Natural killer cell (primary cell): Measurements from ENCODE around the gene IP6K2. TPM values are rescaled to one million over a fixed set of nuclear protein-coding genes. Genes with fewer than 3 reads are reported as not detected.
A peak's percentile ranks its signal among the peaks of the same experiment; 100 is the strongest.

ENCODE experiments used
- ATAC-seq, 3 donors: fragments of 150-1000 bp in 2 of 3; fragments of 200-7000 bp in 1 of 3; cut with Tn5 transposase; 1 replicate in 1 of 3; 2 replicates in 2 of 3; pipeline ENCODE4 v1.10.0; 2021; ENCODE audit warnings: mild to moderate bottlenecking in 2 of 3, moderate library complexity in 2 of 3
- DNase-seq, 2 donors: peaks; one replicate each; pipeline versions ENCODE4 v3.0.0 to v3.0.0-alpha.2; 2013 to 2021; ENCODE audit warnings: mixed read lengths in 1 of 2
- H3K27ac ChIP-seq: one replicate; pipeline ENCODE4 v1.5.1; 2013; ENCODE audit warnings: mild to moderate bottlenecking, low read length
- H3K27me3 ChIP-seq: one replicate; pipeline ENCODE4 v1.6.1; 2013; ENCODE audit warnings: low read length; ENCODE audit not compliant: control insufficient read depth, insufficient read depth
- H3K36me3 ChIP-seq: one replicate; pipeline ENCODE4 v1.6.1; 2013; ENCODE audit warnings: low read length; ENCODE audit not compliant: control insufficient read depth, insufficient read depth
- H3K4me1 ChIP-seq: one replicate; pipeline ENCODE4 v1.6.1; 2013; ENCODE audit warnings: low read length; ENCODE audit not compliant: control insufficient read depth, insufficient read depth
- H3K4me3 ChIP-seq: one replicate; pipeline ENCODE4 v1.5.1; 2013; ENCODE audit warnings: low read length
- H3K9me3 ChIP-seq: one replicate; pipeline ENCODE4 v1.6.1; 2013; ENCODE audit warnings: low read length; ENCODE audit not compliant: control insufficient read depth, insufficient read depth
- H3K27ac Mint-ChIP-seq, 2 donors: one replicate each; pipeline ENCODE4 v1.8.0; 2022; ENCODE audit warnings: mild to moderate bottlenecking in 2 of 2, mixed read lengths in 2 of 2, moderate library complexity in 1 of 2
- H3K27me3 Mint-ChIP-seq, 2 donors: one replicate each; pipeline ENCODE4 v1.8.0; 2022; ENCODE audit warnings: low read depth in 2 of 2, mixed read lengths in 2 of 2
- H3K36me3 Mint-ChIP-seq: one replicate; pipeline ENCODE4 v1.8.0; 2022; ENCODE audit warnings: mixed read lengths
- H3K4me1 Mint-ChIP-seq, 2 donors: one replicate each; pipeline ENCODE4 v1.8.0; 2022; ENCODE audit warnings: mixed read lengths in 2 of 2
- H3K4me3 Mint-ChIP-seq: one replicate; pipeline ENCODE4 v1.8.0; 2022; ENCODE audit warnings: mild to moderate bottlenecking, moderate library complexity, mixed read lengths
- H3K9me3 Mint-ChIP-seq, 2 donors: one replicate each; pipeline ENCODE4 v1.8.0; 2022; ENCODE audit warnings: mixed read lengths in 2 of 2
- CTCF ChIP-seq: fragments of 200-600 bp; IDR thresholded peaks from one replicate; pipeline ENCODE4 v1.8.0; 2022; ENCODE audit warnings: antibody characterized with exemption
- WGBS: methylation state at CpG from one replicate; pipeline ENCODE4 v1.1.7; 2013; ENCODE audit warnings: missing lambda C conversion rate; ENCODE audit not compliant: insufficient coverage; 5-methylcytosine and 5-hydroxymethylcytosine counted together
- intact Hi-C: fragments of 100-400 bp; cut with micrococcal nuclease; formaldehyde crosslinking; loops from one replicate; pipeline ENCODE4 v1.14.2; 2022
- total RNA-seq, 4 donors: library from RNA; stranded (reverse); fragments of 120-200 nt in 1 of 4; gene quantifications; one replicate each; pipeline versions ENCODE4 v1.2.3 to v1.2.4, GENCODE V29; 2013 to 2022

The IP6K2 gene
- total RNA-seq, 3 donors from 2014 or later (not counting 1 experiment from before 2014, with no cell fraction given) = 140 to 151 (median 148) TPM

GRCh38 chr3:48662145-48662752, 54.8 kb downstream of the IP6K2 start:
- Mint-ChIP-seq H3K9me3 (no peaks in the 10 kb centered on the region), H3K27ac (peak overlapping the region in 1 of 2 donors; percentile 26), H3K4me1 (peaks cover 11 to 17% of the 10 kb centered on the region in 2 donors), H3K36me3 (no peaks in the 10 kb centered on the region), H3K4me3 (peak overlapping the region; percentile 64), H3K27me3 (peaks cover 7 to 15% of the 10 kb centered on the region in 2 donors)
- Histone ChIP-seq H3K9me3 (peaks cover 3% of the 10 kb centered on the region), H3K27ac (no peak overlapping the region), H3K36me3 (no peaks in the 10 kb centered on the region), H3K4me1 (peaks cover 36% of the 10 kb centered on the region), H3K4me3 (no peak overlapping the region), H3K27me3 (peaks cover 16% of the 10 kb centered on the region)
- 3% methylated on average over 41 of the region's 46 CpGs for WGBS
- ATAC-seq (no peak), DNase-seq (no peak)
- intact Hi-C loops = no loop called here
- TF ChIP-seq CTCF = no peak

GRCh38 chr3:48661501-48662144, 55.4 kb downstream of the IP6K2 start:
- H3K27me3 Mint-ChIP-seq = peaks cover 7 to 15% of the 10 kb centered on the region in 2 donors

GRCh38 chr3:48660800-48661400, 56.1 kb downstream of the IP6K2 start:
- H3K27me3 ChIP-seq = peaks cover 16% of the 10 kb centered on the region
- peaks cover 46% of the 10 kb centered on the region for H3K4me1 ChIP-seq
- no peak for ATAC-seq
- H3K9me3 ChIP-seq = peaks cover 3% of the 10 kb centered on the region
- no peak overlapping the region for H3K27ac Mint-ChIP-seq
- no peak overlapping the region for H3K27ac ChIP-seq
- no peaks in the 10 kb centered on the region for H3K36me3 ChIP-seq
- no peak overlapping the region for H3K4me3 ChIP-seq
- no peak for TF ChIP-seq CTCF
- peak overlapping the region; percentile 37 for H3K4me3 Mint-ChIP-seq
- no peaks in the 10 kb centered on the region for H3K36me3 Mint-ChIP-seq
- no peaks in the 10 kb centered on the region for H3K9me3 Mint-ChIP-seq
- intact Hi-C loops = no loop called here
- peaks cover 19 to 22% of the 10 kb centered on the region in 2 donors for H3K4me1 Mint-ChIP-seq
- WGBS = 64% methylated on average over 61 of the region's 61 CpGs
- peaks cover 7 to 15% of the 10 kb centered on the region in 2 donors for H3K27me3 Mint-ChIP-seq
- DNase-seq = no peak

More at GRCh38 chr3:48661501-48662144, 55.4 kb downstream of the IP6K2 start:
- Histone ChIP-seq H3K4me3 (no peak overlapping the region), H3K27me3 (peaks cover 16% of the 10 kb centered on the region), H3K36me3 (no peaks in the 10 kb centered on the region), H3K9me3 (peaks cover 3% of the 10 kb centered on the region), H3K27ac (no peak overlapping the region), H3K4me1 (peaks cover 42% of the 10 kb centered on the region)
- Mint-ChIP-seq H3K4me1 (peaks cover 17 to 20% of the 10 kb centered on the region in 2 donors), H3K36me3 (no peaks in the 10 kb centered on the region), H3K4me3 (peak overlapping the region; percentile 64), H3K9me3 (no peaks in the 10 kb centered on the region), H3K27ac (peak overlapping the region in 1 of 2 donors; percentile 26)
- no peak for TF ChIP-seq CTCF
- WGBS = 3% methylated on average over 67 of the region's 67 CpGs
- intact Hi-C loops = no loop called here
- ATAC-seq (peak; percentile 55 to 72 (median 63)), DNase-seq (peak; percentile 81 to 88)
